GM12878 (cell line): ENCODE data around the gene MOXD1. TPM values are rescaled to one million over a fixed set of nuclear protein-coding genes. Genes with fewer than 3 reads are reported as not detected.

Experiments
- ATAC-seq: fragments of 200-7000 bp; cut with Tn5 transposase; 3 replicates; pipeline ENCODE4 v1.9.1; 2020; ENCODE audit warnings: mild to moderate bottlenecking, moderate library complexity
- BruUV-seq: library from RNA; stranded (reverse); fragments of 400-500 nt; replicated peaks from 2 replicates; lab custom pipeline; 2021; lab: Mats Ljungman, UMichigan
- CTCF ChIA-PET: fragments of 300-600 bp; sonication (Branson Sonifier 250); formaldehyde crosslinking; extraction: SDS; loops from one replicate; lab custom pipeline; 2021; ENCODE audit warnings: inconsistent platforms; lab: Yijun Ruan, JAX
- POLR2A ChIA-PET: fragments of 350-600 bp; formaldehyde crosslinking; extraction: SDS; loops from one replicate; lab custom pipeline; 2021; ENCODE audit warnings: inconsistent platforms; lab: Charles Lee
- RAD21 ChIA-PET: fragments of 300-600 bp; sonication (Branson Sonifier 250); formaldehyde crosslinking; loops from one replicate; lab custom pipeline; 2023; ENCODE audit warnings: antibody characterized with exemption; ENCODE audit not compliant: unreplicated experiment; lab: Charles Lee
- SMC1A ChIA-PET: fragments of 300-600 bp; sonication (Branson Sonifier 250); formaldehyde crosslinking; loops from one replicate; lab custom pipeline; 2023; ENCODE audit not compliant: unreplicated experiment, uncharacterized antibody; lab: Charles Lee
- DNase-seq: peaks from one replicate; pipeline ENCODE4 v3.0.0-alpha.2; 2011; ENCODE audit warnings: low read depth, low spot score
- FAIRE-seq: peaks from 3 replicates; lab custom pipeline; 2011; peaks lifted over from hg19 to GRCh38; lab: Jason Lieb, UNC
- H2AFZ ChIP-seq: 2 replicates; pipeline ENCODE4 v1.6.0; 2011; ENCODE audit warnings: low read depth, low read length, control low read depth; ENCODE audit not compliant: control insufficient read depth
- H3K27ac ChIP-seq: 2 replicates; pipeline ENCODE4 v1.5.1; 2011; ENCODE audit warnings: control low read depth; ENCODE audit not compliant: control insufficient read depth, insufficient read depth
- H3K27me3 ChIP-seq, 2 experiments: replicated peaks in 1 of 2; 2 replicates each; pipeline versions ENCODE4 v1.6.0 to v1.6.1; 2011; ENCODE audit warnings: low read length in 1 of 2; ENCODE audit not compliant: control insufficient read depth in 2 of 2, insufficient read depth in 2 of 2
- H3K36me3 ChIP-seq, 2 experiments: 2 replicates each; pipeline ENCODE4 v1.5.1; 2011; ENCODE audit warnings: low read length in 1 of 2; ENCODE audit not compliant: control insufficient read depth in 2 of 2, insufficient read depth in 2 of 2
- H3K4me1 ChIP-seq: 2 replicates; pipeline ENCODE4 v1.6.1; 2011; ENCODE audit warnings: mild to moderate bottlenecking, low read length, moderate library complexity, mixed read lengths; ENCODE audit not compliant: control insufficient read depth, insufficient read depth
- H3K4me2 ChIP-seq: 2 replicates; pipeline ENCODE4 v1.6.0; 2011; ENCODE audit warnings: control low read depth; ENCODE audit not compliant: control insufficient read depth, insufficient read depth
- H3K4me3 ChIP-seq: fragments of 200-600 bp; sonication (generic); 2 replicates; pipeline ENCODE4 v1.5.1; 2016
- H3K79me2 ChIP-seq: 2 replicates; pipeline ENCODE4 v1.6.0; 2011; ENCODE audit warnings: low read length; ENCODE audit not compliant: control insufficient read depth, insufficient read depth
- H3K9ac ChIP-seq: 2 replicates; pipeline ENCODE4 v1.8.0; 2011; ENCODE audit warnings: low read length, control low read depth, mixed read lengths; ENCODE audit not compliant: control insufficient read depth, insufficient read depth
- H3K9me3 ChIP-seq: replicated peaks from 3 replicates; pipeline ENCODE4 v1.5.1; 2011; ENCODE audit warnings: mild to moderate bottlenecking, low read length; ENCODE audit not compliant: control insufficient read depth, insufficient read depth
- H4K20me1 ChIP-seq: 2 replicates; pipeline ENCODE4 v1.6.0; 2011; ENCODE audit not compliant: control insufficient read depth, insufficient read depth
- CUX1 ChIP-seq: IDR thresholded peaks from 2 replicates; pipeline ENCODE4 v1.6.1; 2012; ENCODE audit warnings: improper control_type of control experiment, low read depth, low read length; ENCODE audit not compliant: insufficient replicate concordance
- SKIL ChIP-seq: fragments of 450-650 bp; IDR thresholded peaks from 2 replicates; pipeline ENCODE4 v1.6.1; 2017; ENCODE audit warnings: mild to moderate bottlenecking, low read depth, inconsistent platforms; ENCODE audit not compliant: poor library complexity, severe bottlenecking
- whole genome bisulfite sequencing: methylation state at CpG from one replicate; pipeline ENCODE4 v1.1.6; 2016; ENCODE audit warnings: low lambda C conversion rate; ENCODE audit not compliant: insufficient replicate concordance, insufficient coverage; ENCODE audit errors: missing lambda C conversion rate; 5-methylcytosine and 5-hydroxymethylcytosine counted together
- in situ Hi-C: fragments of 300-500 bp; cut with MboI; formaldehyde crosslinking; loops from 9 replicates; pipeline ENCODE4 v1.14.3; 2018; ENCODE audit warnings: mixed read lengths
- intact Hi-C: fragments of 100-400 bp; cut with micrococcal nuclease; formaldehyde crosslinking; loops from one replicate; pipeline ENCODE4 v1.14.2; 2022; ENCODE audit not compliant: unreplicated experiment
- polyA plus RNA-seq, 11 experiments: library from polyadenylated mRNA; depleted of rRNA in 4 of 11; unstranded in 6 of 11; stranded (reverse) in 5 of 11; fragments of >200 nt; fragmentation: Nextera tagmentation in 4 of 11; fragmentation: Illumina TruSeq in 1 of 11; extraction: Ambion mirVana in 4 of 11; extraction: Trizol in 1 of 11; gene quantifications; 1 replicate in 1 of 11; 2 replicates in 10 of 11; pipeline versions ENCODE4 v1.2.1 to v1.2.3, GENCODE V29; 2011 to 2016; ENCODE audit warnings: inconsistent platforms in 2 of 11, missing spikeins in 2 of 11, low read depth in 1 of 11
- total RNA-seq, 4 experiments: library from RNA; depleted of rRNA in 3 of 4; stranded (reverse); fragments of >200 nt in 3 of 4; fragmentation: Illumina TruSeq in 1 of 4; extraction: Trizol in 1 of 4; gene quantifications; 2 replicates each; pipeline versions ENCODE4 v1.2.1 to v1.2.3, GENCODE V29; 2013 to 2021
- TF ChIP-seq, protein P1 (sequence below): fragments of 450-650 bp; IDR thresholded peaks from 2 replicates; pipeline ENCODE4 v1.6.1; 2017; ENCODE audit warnings: mild to moderate bottlenecking, moderate library complexity
- TF ChIP-seq, protein P2 (sequence below): fragments of 450-650 bp; IDR thresholded peaks from 2 replicates; pipeline ENCODE4 v1.6.1; 2018; ENCODE audit warnings: borderline replicate concordance, mild to moderate bottlenecking; ENCODE audit not compliant: partially characterized antibody

MOXD1 gene
- total and polyA plus RNA-seq, 10 of the 15 experiments (the other 5 are each of a cell fraction or from before 2014, with no cell fraction given): 0.03 to 2.1 (median 0.64) TPM

DNA sequence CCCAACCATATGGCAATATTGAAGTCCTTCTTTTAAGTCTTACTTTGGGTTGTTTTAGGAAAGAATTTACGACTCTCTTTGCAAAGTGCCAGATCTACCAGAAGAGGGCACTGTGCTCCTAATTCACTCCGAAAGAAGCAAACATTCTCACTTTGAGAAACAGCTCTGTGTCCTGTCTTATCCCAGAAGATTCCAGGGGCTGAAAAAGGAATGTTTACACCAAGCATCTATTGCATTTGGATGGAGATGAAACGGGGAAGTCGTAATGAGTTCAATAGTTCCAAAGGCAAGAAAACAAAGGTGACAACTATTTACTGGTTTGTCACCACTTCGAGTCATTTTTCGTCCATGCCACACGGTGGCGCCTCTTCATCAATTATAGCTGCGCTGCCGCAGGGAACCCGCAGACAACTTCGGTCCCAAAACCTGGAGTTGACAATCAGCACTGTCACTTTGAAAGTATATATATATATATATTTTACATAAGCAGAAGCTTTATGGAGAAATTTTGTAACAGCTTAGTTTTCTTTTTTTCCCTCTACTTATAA is 121.6 kb downstream of the MOXD1 start:
- RAD21 ChIA-PET: interaction anchor here (0.6 to 4.4 kb wide), 33 partner anchors 9 to 518 kb away, joined by 3 to 77 read pairs (median 4); partner anchors contain the start of genes SLC18B1 and STX7
- Histone ChIP-seq H3K9ac (no peak overlapping the region), H3K27ac (no peak overlapping the region), H3K4me2 (peak overlapping the region; percentile 98), H3K4me3 (peak overlapping the region; percentile 74), H3K4me1 (no peaks in the 10 kb centered on the region), H2AFZ (peak overlapping the region; percentile 99), H4K20me1 (no peaks in the 10 kb centered on the region), H3K36me3 (no peaks in the 10 kb centered on the region), H3K79me2 (no peaks in the 10 kb centered on the region), H3K9me3 (no peaks in the 10 kb centered on the region), H3K27me3 (peaks cover 0 to 3% of the 10 kb centered on the region in 2 experiments; a peak in 2 of 4 replicates)
- DNase-seq: peak; percentile 64
- ATAC-seq: peak; percentile 94
- intact Hi-C loops: loop anchor here (1.0 to 10.0 kb wide), 4 partner anchors 19 to 385 kb away; no protein-coding TSS in a partner anchor
- no TSS peak for BruUV-seq
- POLR2A ChIA-PET: interaction anchor here (0.9 kb wide), 1 partner anchor 10 kb away, joined by 3 read pairs; no protein-coding TSS in a partner anchor
- 1% methylated on average over 12 of the region's 12 CpGs for WGBS
- CTCF ChIA-PET: interaction anchor here (0.6 to 15.9 kb wide), 89 partner anchors 11 to 1309 kb away, joined by 3 to 462 read pairs (median 5); partner anchors contain the start of genes STX7 and TAAR1
- in situ Hi-C loops: loop anchor here (5.0 kb wide), 1 partner anchor 203 kb away; no protein-coding TSS in a partner anchor
- SMC1A ChIA-PET: interaction anchor here (0.7 to 4.2 kb wide), 40 partner anchors 9 to 758 kb away, joined by 3 to 113 read pairs (median 5); partner anchors contain the start of genes SLC18B1 and STX7
- peak; percentile 99 for FAIRE-seq
- TF ChIP-seq, protein P1, sequence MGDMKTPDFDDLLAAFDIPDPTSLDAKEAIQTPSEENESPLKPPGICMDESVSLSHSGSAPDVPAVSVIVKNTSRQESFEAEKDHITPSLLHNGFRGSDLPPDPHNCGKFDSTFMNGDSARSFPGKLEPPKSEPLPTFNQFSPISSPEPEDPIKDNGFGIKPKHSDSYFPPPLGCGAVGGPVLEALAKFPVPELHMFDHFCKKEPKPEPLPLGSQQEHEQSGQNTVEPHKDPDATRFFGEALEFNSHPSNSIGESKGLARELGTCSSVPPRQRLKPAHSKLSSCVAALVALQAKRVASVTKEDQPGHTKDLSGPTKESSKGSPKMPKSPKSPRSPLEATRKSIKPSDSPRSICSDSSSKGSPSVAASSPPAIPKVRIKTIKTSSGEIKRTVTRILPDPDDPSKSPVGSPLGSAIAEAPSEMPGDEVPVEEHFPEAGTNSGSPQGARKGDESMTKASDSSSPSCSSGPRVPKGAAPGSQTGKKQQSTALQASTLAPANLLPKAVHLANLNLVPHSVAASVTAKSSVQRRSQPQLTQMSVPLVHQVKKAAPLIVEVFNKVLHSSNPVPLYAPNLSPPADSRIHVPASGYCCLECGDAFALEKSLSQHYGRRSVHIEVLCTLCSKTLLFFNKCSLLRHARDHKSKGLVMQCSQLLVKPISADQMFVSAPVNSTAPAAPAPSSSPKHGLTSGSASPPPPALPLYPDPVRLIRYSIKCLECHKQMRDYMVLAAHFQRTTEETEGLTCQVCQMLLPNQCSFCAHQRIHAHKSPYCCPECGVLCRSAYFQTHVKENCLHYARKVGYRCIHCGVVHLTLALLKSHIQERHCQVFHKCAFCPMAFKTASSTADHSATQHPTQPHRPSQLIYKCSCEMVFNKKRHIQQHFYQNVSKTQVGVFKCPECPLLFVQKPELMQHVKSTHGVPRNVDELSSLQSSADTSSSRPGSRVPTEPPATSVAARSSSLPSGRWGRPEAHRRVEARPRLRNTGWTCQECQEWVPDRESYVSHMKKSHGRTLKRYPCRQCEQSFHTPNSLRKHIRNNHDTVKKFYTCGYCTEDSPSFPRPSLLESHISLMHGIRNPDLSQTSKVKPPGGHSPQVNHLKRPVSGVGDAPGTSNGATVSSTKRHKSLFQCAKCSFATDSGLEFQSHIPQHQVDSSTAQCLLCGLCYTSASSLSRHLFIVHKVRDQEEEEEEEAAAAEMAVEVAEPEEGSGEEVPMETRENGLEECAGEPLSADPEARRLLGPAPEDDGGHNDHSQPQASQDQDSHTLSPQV: no peak
- TF ChIP-seq CUX1 (peak; percentile 18), SKIL (peak; percentile 79)
- TF ChIP-seq, protein P2, sequence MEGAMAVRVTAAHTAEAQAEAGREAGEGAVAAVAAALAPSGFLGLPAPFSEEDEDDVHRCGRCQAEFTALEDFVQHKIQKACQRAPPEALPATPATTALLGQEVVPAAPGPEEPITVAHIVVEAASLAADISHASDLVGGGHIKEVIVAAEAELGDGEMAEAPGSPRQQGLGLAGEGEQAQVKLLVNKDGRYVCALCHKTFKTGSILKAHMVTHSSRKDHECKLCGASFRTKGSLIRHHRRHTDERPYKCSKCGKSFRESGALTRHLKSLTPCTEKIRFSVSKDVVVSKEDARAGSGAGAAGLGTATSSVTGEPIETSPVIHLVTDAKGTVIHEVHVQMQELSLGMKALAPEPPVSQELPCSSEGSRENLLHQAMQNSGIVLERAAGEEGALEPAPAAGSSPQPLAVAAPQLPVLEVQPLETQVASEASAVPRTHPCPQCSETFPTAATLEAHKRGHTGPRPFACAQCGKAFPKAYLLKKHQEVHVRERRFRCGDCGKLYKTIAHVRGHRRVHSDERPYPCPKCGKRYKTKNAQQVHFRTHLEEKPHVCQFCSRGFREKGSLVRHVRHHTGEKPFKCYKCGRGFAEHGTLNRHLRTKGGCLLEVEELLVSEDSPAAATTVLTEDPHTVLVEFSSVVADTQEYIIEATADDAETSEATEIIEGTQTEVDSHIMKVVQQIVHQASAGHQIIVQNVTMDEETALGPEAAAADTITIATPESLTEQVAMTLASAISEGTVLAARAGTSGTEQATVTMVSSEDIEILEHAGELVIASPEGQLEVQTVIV: no peak
